AG08396 (cell line): ENCODE results near the gene CRNKL1.

Source experiments
- DNase-seq: peaks from one replicate; pipeline ENCODE4 v3.0.0; 2012; ENCODE audit warnings: low spot score, mixed read lengths

The CRNKL1 gene

GRCh38 chr20:20063941-20064702 is 11.9 kb upstream of the CRNKL1 start:
- DNase-seq, result no peak

- DNase-seq, result no peak
Observed at GRCh38 chr20:20060234-20060998, 8.2 kb upstream of the CRNKL1 start.

- DNase-seq, result no peak
Observed at GRCh38 chr20:20051767-20052073, 546 bp downstream of the CRNKL1 start.

GRCh38 chr20:20039752-20040387 is 12.4 kb downstream of the CRNKL1 start:
- DNase-seq, result no peak

GRCh38 chr20:20038586-20038985 is 13.7 kb downstream of the CRNKL1 start:
- no peak for DNase-seq

- peak; percentile 39 for DNase-seq
Observed at GRCh38 chr20:20037960-20038359, 14.3 kb downstream of the CRNKL1 start.

- no peak for DNase-seq
Observed at GRCh38 chr20:20036756-20037155, 15.5 kb downstream of the CRNKL1 start.

GRCh38 chr20:20034486-20034885 is 17.8 kb downstream of the CRNKL1 start:
- no peak for DNase-seq

- no peak for DNase-seq
Observed at GRCh38 chr20:20031790-20032189, 20.5 kb downstream of the CRNKL1 start.

- DNase-seq, result no peak
Observed at GRCh38 chr20:20027284-20027683, 25.0 kb downstream of the CRNKL1 start.

GRCh38 chr20:20024942-20025341 is 27.3 kb downstream of the CRNKL1 start:
- DNase-seq, result peak; percentile 29

- no peak for DNase-seq
Observed at GRCh38 chr20:20023395-20023794, 28.9 kb downstream of the CRNKL1 start.

- no peak for DNase-seq
Observed at GRCh38 chr20:20022498-20022897, 29.8 kb downstream of the CRNKL1 start.

GRCh38 chr20:20021835-20022234 is 30.4 kb downstream of the CRNKL1 start:
- no peak for DNase-seq

- no peak for DNase-seq
Observed at GRCh38 chr20:20020908-20021307, 31.4 kb downstream of the CRNKL1 start.

- DNase-seq, result no peak
Observed at GRCh38 chr20:20019123-20019522, 33.1 kb downstream of the CRNKL1 start.

GRCh38 chr20:20018366-20018765 is 33.9 kb downstream of the CRNKL1 start:
- no peak for DNase-seq

GRCh38 chr20:20017844-20018185 is 34.5 kb downstream of the CRNKL1 start:
- no peak for DNase-seq

- DNase-seq, result peak; percentile 96
Observed at GRCh38 chr20:20017001-20017843, 35.0 kb downstream of the CRNKL1 start, which contains the start of gene NAA20. Gene NAA20, plus strand, starts transcription at chr20:20017362. Its CDS starts 35 bp downstream, at chr20:20017397.

GRCh38 chr20:20014659-20015058 is 37.6 kb downstream of the CRNKL1 start:
- no peak for DNase-seq

GRCh38 chr20:20012541-20012940 is 39.7 kb downstream of the CRNKL1 start:
- no peak for DNase-seq
